Caco-2 (cell line): ENCODE results near the gene PHC2. TPM values are rescaled to one million over a fixed set of nuclear protein-coding genes. Genes with fewer than 3 reads are reported as not detected.

Experiments
- BruUV-seq: library from RNA; stranded (reverse); fragments of 400-500 nt; replicated peaks from 2 replicates; lab custom pipeline; 2021; lab: Mats Ljungman, UMichigan
- CTCF ChIA-PET: fragments of 300-600 bp; sonication (Branson Sonifier 250); formaldehyde crosslinking; loops from one replicate; lab custom pipeline; 2022; ENCODE audit warnings: antibody characterized with exemption; lab: Charles Lee
- POLR2A ChIA-PET: fragments of 300-600 bp; sonication (Branson Sonifier 250); formaldehyde crosslinking; loops from one replicate; lab custom pipeline; 2022; ENCODE audit warnings: antibody characterized with exemption; lab: Charles Lee
- DNase-seq, 2 experiments: peaks; one replicate each; pipeline versions ENCODE4 v3.0.0 to v3.0.0-alpha.2; 2020 to 2022
- H3K27me3 ChIP-seq: replicated peaks from 2 replicates; pipeline ENCODE4 v1.6.0; 2011; ENCODE audit warnings: low read length; ENCODE audit not compliant: control insufficient read depth, insufficient read depth
- H3K36me3 ChIP-seq: 2 replicates; pipeline ENCODE4 v1.5.1; 2011; ENCODE audit warnings: low read length; ENCODE audit not compliant: control insufficient read depth, insufficient read depth
- H3K4me1 ChIP-seq: fragments of 250-450 bp; sonication (Bioruptor Pico); 2 replicates; pipeline ENCODE4 v1.5.1; 2020; ENCODE audit warnings: mild to moderate bottlenecking
- H3K4me3 ChIP-seq: 2 replicates; pipeline ENCODE4 v1.5.1; 2011; ENCODE audit warnings: low read depth, mild to moderate bottlenecking, control low read depth, low read length
- H3K9me3 ChIP-seq: fragments of 250-450 bp; sonication (Bioruptor Pico); 2 replicates; pipeline ENCODE4 v1.5.1; 2020; ENCODE audit warnings: mild to moderate bottlenecking, moderate library complexity
- H3K27ac Mint-ChIP-seq: one replicate; pipeline ENCODE4 v1.8.0; 2022; ENCODE audit warnings: mixed read lengths; ENCODE audit not compliant: unreplicated experiment
- H3K27me3 Mint-ChIP-seq: one replicate; pipeline ENCODE4 v1.8.0; 2022; ENCODE audit warnings: mixed read lengths; ENCODE audit not compliant: insufficient read depth, unreplicated experiment
- H3K36me3 Mint-ChIP-seq: one replicate; pipeline ENCODE4 v1.8.0; 2022; ENCODE audit warnings: mild to moderate bottlenecking, mixed read lengths; ENCODE audit not compliant: insufficient read depth, unreplicated experiment
- H3K4me1 Mint-ChIP-seq: one replicate; pipeline ENCODE4 v1.8.0; 2022; ENCODE audit warnings: low read depth, mixed read lengths; ENCODE audit not compliant: unreplicated experiment
- H3K4me3 Mint-ChIP-seq: one replicate; pipeline ENCODE4 v1.8.0; 2022; ENCODE audit warnings: mild to moderate bottlenecking, moderate library complexity, mixed read lengths; ENCODE audit not compliant: unreplicated experiment
- H3K9me3 Mint-ChIP-seq: one replicate; pipeline ENCODE4 v1.8.0; 2022; ENCODE audit warnings: mixed read lengths; ENCODE audit not compliant: unreplicated experiment
- CTCF ChIP-seq, 2 experiments: fragments of 200-600 bp in 1 of 2; IDR thresholded peaks; 1 replicate in 1 of 2; 2 replicates in 1 of 2; pipeline versions ENCODE4 v1.5.1 to v1.8.0; 2011 to 2022; ENCODE audit warnings: antibody characterized with exemption in 1 of 2, control low read depth in 1 of 2, inconsistent platforms in 1 of 2, low read depth in 1 of 2, low read length in 1 of 2, mild to moderate bottlenecking in 1 of 2, moderate library complexity in 1 of 2; ENCODE audit not compliant: insufficient read depth in 1 of 2, severe bottlenecking in 1 of 2, unreplicated experiment in 1 of 2
- intact Hi-C: fragments of 100-400 bp; cut with micrococcal nuclease; formaldehyde crosslinking; loops from one replicate; pipeline ENCODE4 v1.10.0; 2022; ENCODE audit not compliant: unreplicated experiment
- total RNA-seq: library from RNA; stranded (reverse); gene quantifications from 2 replicates; pipeline ENCODE4 v1.2.3, GENCODE V29; 2022

The PHC2 gene
- total RNA-seq, 1 experiment from 2014 or later: 35.2 TPM

- Mint-ChIP-seq H3K27ac (no peak overlapping the region), H3K9me3 (no peaks in the 10 kb centered on the region), H3K4me3 (no peak overlapping the region), H3K36me3 (no peaks in the 10 kb centered on the region), H3K4me1 (peaks cover 7% of the 10 kb centered on the region), H3K27me3 (no peaks in the 10 kb centered on the region)
- POLR2A ChIA-PET: no interaction called here
- BruUV-seq: no TSS peak
- TF ChIP-seq CTCF (IDR thresholded peaks at IDR 0.05; ENCODE audit: insufficient read depth in 1 of 2, low read depth in 1 of 2, low read length in 1 of 2, severe bottlenecking in 1 of 2, unreplicated experiment in 1 of 2): no peak
- Histone ChIP-seq H3K9me3 (no peaks in the 10 kb centered on the region), H3K4me3 (no peak overlapping the region), H3K27me3 (no peaks in the 10 kb centered on the region), H3K4me1 (peaks cover 11% of the 10 kb centered on the region), H3K36me3 (no peaks in the 10 kb centered on the region)
- intact Hi-C loops: loop anchor here (5.0 to 10.0 kb wide), 2 partner anchors 62 to 100 kb away; partner anchors contain the start of genes PHC2 and ZSCAN20
- DNase-seq: no peak
- CTCF ChIA-PET: no interaction called here
Observed at GRCh38 chr1:33372677-33373076, 58.2 kb downstream of the PHC2 start.

DNA sequence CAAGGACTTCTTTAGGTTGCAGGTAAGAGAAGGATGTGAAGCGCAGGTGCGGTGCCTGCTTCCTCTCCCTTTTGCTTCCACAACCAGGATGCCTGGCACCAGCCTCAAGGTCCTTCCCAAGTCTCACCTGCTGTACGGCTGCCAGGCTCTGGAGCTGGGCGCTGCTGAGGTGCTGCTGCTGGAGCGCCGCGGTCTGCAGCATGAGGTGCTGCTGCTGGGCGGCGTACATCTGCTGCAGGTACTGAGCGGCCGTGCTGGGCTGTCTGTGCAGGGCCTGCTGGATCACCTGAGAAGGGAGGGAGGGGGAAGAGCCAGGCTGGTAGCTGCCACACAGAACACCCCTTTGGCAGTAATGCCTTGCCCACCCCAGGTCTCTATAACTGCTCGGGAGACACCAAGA, 58.7 kb downstream of the PHC2 start:
- no peak overlapping the region for H3K27ac Mint-ChIP-seq
- Histone ChIP-seq H3K4me1 (peaks cover 6% of the 10 kb centered on the region), H3K9me3 (no peaks in the 10 kb centered on the region), H3K36me3 (no peaks in the 10 kb centered on the region), H3K27me3 (no peaks in the 10 kb centered on the region), H3K4me3 (no peak overlapping the region)
- no TSS peak for BruUV-seq
- no peaks in the 10 kb centered on the region for H3K36me3 Mint-ChIP-seq
- H3K9me3 Mint-ChIP-seq: no peaks in the 10 kb centered on the region
- H3K4me3 Mint-ChIP-seq: no peak overlapping the region
- no peaks in the 10 kb centered on the region for H3K27me3 Mint-ChIP-seq
- ChIA-PET POLR2A (no interaction called here), CTCF (no interaction called here)
- no peak for TF ChIP-seq CTCF (IDR thresholded peaks at IDR 0.05; ENCODE audit: insufficient read depth in 1 of 2, low read depth in 1 of 2, low read length in 1 of 2, severe bottlenecking in 1 of 2, unreplicated experiment in 1 of 2)
- H3K4me1 Mint-ChIP-seq: peaks cover 7% of the 10 kb centered on the region
- no peak for DNase-seq
- intact Hi-C loops: loop anchor here (5.0 to 10.0 kb wide), 2 partner anchors 63 to 100 kb away; partner anchors contain the start of genes PHC2 and ZSCAN20

DNA sequence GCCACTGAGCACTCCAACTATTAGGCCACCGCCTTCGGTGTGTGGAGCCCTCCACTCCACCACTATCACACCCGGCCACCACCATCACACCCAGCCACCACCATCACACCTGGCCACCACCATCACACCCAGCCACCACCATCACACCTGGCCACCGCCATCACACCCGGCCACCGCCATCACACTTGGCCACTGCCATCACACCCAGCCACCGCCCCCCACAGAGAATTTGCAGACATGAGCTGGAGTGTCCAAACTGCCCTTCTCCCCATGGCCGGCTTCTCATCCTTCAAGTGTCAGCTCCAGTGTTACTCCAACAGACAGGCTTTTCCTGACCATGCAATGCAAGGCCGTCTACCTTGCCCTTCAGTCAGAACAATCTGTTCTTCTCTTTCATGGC, 59.6 kb downstream of the PHC2 start:
- intact Hi-C loops: loop anchor here (5.0 to 10.0 kb wide), 2 partner anchors 63 to 101 kb away; partner anchors contain the start of genes PHC2 and ZSCAN20
- POLR2A ChIA-PET: no interaction called here
- no peaks in the 10 kb centered on the region; the same call in 1 of the 2 replicates for H3K36me3 ChIP-seq

More for the DNA sequence above, 59.6 kb downstream of the PHC2 start:
- no TSS peak for BruUV-seq
- no peak for TF ChIP-seq CTCF (IDR thresholded peaks at IDR 0.05; ENCODE audit: insufficient read depth in 1 of 2, low read depth in 1 of 2, low read length in 1 of 2, severe bottlenecking in 1 of 2, unreplicated experiment in 1 of 2)
- H3K27ac Mint-ChIP-seq: no peak overlapping the region
- H3K9me3 ChIP-seq: no peaks in the 10 kb centered on the region
- H3K4me1 ChIP-seq: no peaks in the 10 kb centered on the region; the same call in 1 of the 2 replicates
- H3K4me1 Mint-ChIP-seq: peaks cover 7% of the 10 kb centered on the region
- CTCF ChIA-PET: no interaction called here
- no peaks in the 10 kb centered on the region for H3K27me3 ChIP-seq
- H3K4me3 Mint-ChIP-seq: no peak overlapping the region
- no peaks in the 10 kb centered on the region for H3K27me3 Mint-ChIP-seq
- H3K9me3 Mint-ChIP-seq: no peaks in the 10 kb centered on the region
- DNase-seq: no peak
- no peaks in the 10 kb centered on the region for H3K36me3 Mint-ChIP-seq
- H3K4me3 ChIP-seq: no peak overlapping the region
